ENCODE measurements around the gene VTN.

VTN gene

GRCh38 chr17:28381141-28381825 is 11.2 kb upstream of the VTN start:
- no peak overlapping the region for H3K4me3 ChIP-seq (ENCODE audit: low read depth, low read length)
- no peak for TF ChIP-seq CTCF (IDR thresholded peaks at IDR 0.05; ENCODE audit: low read depth, low read length)

GRCh38 chr17:28379814-28380801 is 10.0 kb upstream of the VTN start:
- H3K4me3 ChIP-seq (ENCODE audit: low read depth, low read length) = no peak overlapping the region
- no peak for TF ChIP-seq CTCF (IDR thresholded peaks at IDR 0.05; ENCODE audit: low read depth, low read length)

GRCh38 chr17:28372945-28373274 is 2.8 kb upstream of the VTN start:
- no peak for TF ChIP-seq CTCF (IDR thresholded peaks at IDR 0.05; ENCODE audit: low read depth, low read length)
- peak overlapping the region; percentile 73 for H3K4me3 ChIP-seq (ENCODE audit: low read depth, low read length)

DNA sequence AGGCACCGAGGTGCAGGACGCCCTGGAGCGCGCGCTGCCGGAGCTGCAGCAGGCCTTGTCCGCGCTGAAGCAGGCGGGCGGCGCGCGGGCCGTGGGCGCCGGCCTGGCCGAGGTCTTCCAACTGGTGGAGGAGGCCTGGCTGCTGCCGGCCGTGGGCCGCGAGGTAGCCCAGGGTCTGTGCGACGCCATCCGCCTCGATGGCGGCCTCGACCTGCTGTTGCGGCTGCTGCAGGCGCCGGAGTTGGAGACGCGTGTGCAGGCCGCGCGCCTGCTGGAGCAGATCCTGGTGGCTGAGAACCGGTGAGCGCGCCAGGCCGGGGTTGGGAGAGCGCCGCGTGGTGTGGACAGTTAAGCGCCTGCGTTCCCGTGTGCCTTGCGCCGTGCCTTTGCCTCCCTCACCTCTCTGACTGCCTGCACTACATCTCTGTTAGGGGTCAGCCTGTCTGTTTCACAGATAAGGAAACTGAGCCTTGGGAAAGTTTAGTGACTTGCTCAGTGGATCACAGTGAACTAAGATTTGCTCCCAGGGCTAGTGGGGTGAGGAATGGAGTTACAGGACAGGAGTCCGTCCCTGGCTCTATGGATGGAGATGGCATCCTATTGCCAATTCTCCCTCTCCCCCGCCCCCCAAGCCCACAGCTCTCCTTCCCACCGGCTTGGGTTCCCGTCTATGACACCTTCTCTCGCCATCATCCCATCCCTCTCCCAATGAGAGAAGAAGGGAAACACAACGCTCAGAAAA is 2.3 kb upstream of the VTN start:
- H3K4me3 ChIP-seq (ENCODE audit: low read depth, low read length) = peak overlapping the region; percentile 73

GRCh38 chr17:28371245-28372202 is 1.4 kb upstream of the VTN start, which contains the start of gene SARM1:
Gene SARM1 (plus strand): TSS chr17:28371694. CDS start chr17:28372033, 339 bp downstream.
- no peak for TF ChIP-seq CTCF (IDR thresholded peaks at IDR 0.05; ENCODE audit: low read depth, low read length)
- peak within 1 kb of the TSS; percentile 73 for H3K4me3 ChIP-seq (ENCODE audit: low read depth, low read length)

More for the DNA sequence above, 2.3 kb upstream of the VTN start:
- TF ChIP-seq CTCF (IDR thresholded peaks at IDR 0.05; ENCODE audit: low read depth, low read length) = no peak

DNA sequence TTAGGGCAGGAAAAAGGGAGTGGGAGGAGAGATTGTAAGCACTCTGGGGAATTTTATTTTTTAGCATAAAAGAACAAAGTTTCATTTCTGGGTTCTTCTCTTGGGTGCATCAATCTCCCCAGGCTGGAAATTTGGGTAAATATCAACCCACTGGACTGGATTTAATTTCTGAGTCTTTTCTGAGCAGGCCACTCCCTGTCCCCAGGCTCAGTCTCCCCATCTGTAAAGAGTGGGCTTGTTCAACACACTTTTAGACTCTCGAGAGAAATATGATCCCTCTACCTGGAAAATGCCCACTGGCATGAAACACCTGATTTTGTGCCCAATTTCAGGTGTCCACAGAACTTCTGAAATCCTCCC is 617 bp upstream of the VTN start:
- TF ChIP-seq CTCF (IDR thresholded peaks at IDR 0.05; ENCODE audit: low read depth, low read length) = no peak
- peak overlapping the region; percentile 73 for H3K4me3 ChIP-seq (ENCODE audit: low read depth, low read length)

Data from WI38 (cell line).